PFSK-1 (cell line): ENCODE data around the gene MARK1.

Source experiments
- FOXP2 ChIP-seq: optimal IDR thresholded peaks from 2 replicates; pipeline ENCODE3; 2011; ENCODE audit warnings: borderline replicate concordance, control low read depth, inconsistent platforms; ENCODE audit not compliant: insufficient read depth; ENCODE audit errors: extremely low read length, extremely low read depth
- POLR2AphosphoS5 ChIP-seq: IDR thresholded peaks from 2 replicates; pipeline ENCODE4 v1.6.1; 2012; ENCODE audit warnings: low read depth, mild to moderate bottlenecking, control low read depth, low read length, moderate library complexity
- SIN3A ChIP-seq: IDR thresholded peaks from 2 replicates; pipeline ENCODE4 v1.6.1; 2012; ENCODE audit warnings: mild to moderate bottlenecking, low read length, moderate library complexity, borderline replicate concordance; ENCODE audit not compliant: insufficient read depth
- TAF1 ChIP-seq: IDR thresholded peaks from 2 replicates; pipeline ENCODE4 v1.6.1; 2012; ENCODE audit warnings: low read length, control low read depth, borderline replicate concordance; ENCODE audit not compliant: insufficient read depth
- TF ChIP-seq, protein P1 (sequence below), 2 experiments: IDR thresholded peaks; 2 replicates each; pipeline versions ENCODE4 v1.6.1 to v1.8.0; 2011 to 2012; ENCODE audit warnings: low read depth in 2 of 2, low read length in 2 of 2, control low read depth in 1 of 2, inconsistent platforms in 1 of 2, mild to moderate bottlenecking in 1 of 2, moderate library complexity in 1 of 2; ENCODE audit not compliant: insufficient read depth in 1 of 2

Gene MARK1

GRCh38 chr1:220564216-220564615 lies 36.3 kb downstream of the MARK1 start:
- TF ChIP-seq SIN3A (no peak), TAF1 (no peak), FOXP2 (no peak), POLR2AphosphoS5 (no peak)

GRCh38 chr1:220565670-220566069 lies 37.7 kb downstream of the MARK1 start:
- TF ChIP-seq FOXP2 (no peak), TAF1 (no peak), SIN3A (no peak)

- TF ChIP-seq TAF1, result no peak
- no peak for TF ChIP-seq FOXP2
- TF ChIP-seq, protein P1, sequence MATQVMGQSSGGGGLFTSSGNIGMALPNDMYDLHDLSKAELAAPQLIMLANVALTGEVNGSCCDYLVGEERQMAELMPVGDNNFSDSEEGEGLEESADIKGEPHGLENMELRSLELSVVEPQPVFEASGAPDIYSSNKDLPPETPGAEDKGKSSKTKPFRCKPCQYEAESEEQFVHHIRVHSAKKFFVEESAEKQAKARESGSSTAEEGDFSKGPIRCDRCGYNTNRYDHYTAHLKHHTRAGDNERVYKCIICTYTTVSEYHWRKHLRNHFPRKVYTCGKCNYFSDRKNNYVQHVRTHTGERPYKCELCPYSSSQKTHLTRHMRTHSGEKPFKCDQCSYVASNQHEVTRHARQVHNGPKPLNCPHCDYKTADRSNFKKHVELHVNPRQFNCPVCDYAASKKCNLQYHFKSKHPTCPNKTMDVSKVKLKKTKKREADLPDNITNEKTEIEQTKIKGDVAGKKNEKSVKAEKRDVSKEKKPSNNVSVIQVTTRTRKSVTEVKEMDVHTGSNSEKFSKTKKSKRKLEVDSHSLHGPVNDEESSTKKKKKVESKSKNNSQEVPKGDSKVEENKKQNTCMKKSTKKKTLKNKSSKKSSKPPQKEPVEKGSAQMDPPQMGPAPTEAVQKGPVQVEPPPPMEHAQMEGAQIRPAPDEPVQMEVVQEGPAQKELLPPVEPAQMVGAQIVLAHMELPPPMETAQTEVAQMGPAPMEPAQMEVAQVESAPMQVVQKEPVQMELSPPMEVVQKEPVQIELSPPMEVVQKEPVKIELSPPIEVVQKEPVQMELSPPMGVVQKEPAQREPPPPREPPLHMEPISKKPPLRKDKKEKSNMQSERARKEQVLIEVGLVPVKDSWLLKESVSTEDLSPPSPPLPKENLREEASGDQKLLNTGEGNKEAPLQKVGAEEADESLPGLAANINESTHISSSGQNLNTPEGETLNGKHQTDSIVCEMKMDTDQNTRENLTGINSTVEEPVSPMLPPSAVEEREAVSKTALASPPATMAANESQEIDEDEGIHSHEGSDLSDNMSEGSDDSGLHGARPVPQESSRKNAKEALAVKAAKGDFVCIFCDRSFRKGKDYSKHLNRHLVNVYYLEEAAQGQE (IDR thresholded peaks at IDR 0.05; ENCODE audit: insufficient read depth in 1 of 2, low read depth in 2 of 2, low read length in 2 of 2), result no peak
- no peak for TF ChIP-seq SIN3A
- no peak for TF ChIP-seq POLR2AphosphoS5
Observed at GRCh38 chr1:220566869-220567268, 38.9 kb downstream of the MARK1 start.

GRCh38 chr1:220572416-220572815 lies 44.5 kb downstream of the MARK1 start:
- TF ChIP-seq SIN3A (no peak), TAF1 (no peak), FOXP2 (no peak), POLR2AphosphoS5 (no peak)
- TF ChIP-seq, protein P1 (IDR thresholded peaks at IDR 0.05; ENCODE audit: insufficient read depth in 1 of 2, low read depth in 2 of 2, low read length in 2 of 2), result no peak

DNA sequence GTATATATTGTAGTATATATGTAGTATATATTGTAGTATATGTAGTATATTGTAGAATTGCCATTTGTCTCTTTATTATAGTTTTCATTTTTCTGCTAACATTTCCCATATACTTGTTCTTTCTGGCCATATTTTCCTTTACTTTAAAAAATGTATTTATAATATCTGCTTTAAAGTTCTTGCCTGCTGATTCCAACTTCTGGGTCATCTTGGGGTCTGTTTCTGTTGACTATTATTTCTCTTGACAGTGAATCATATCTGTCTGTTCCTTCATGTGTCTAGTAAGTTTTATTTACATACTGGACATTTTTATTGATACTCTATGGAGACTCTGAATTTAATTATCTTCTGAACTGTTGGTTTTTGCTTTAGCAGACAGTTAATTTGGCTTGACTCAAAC lies 45.9 kb downstream of the MARK1 start:
- TF ChIP-seq, protein P1 (IDR thresholded peaks at IDR 0.05; ENCODE audit: insufficient read depth in 1 of 2, low read depth in 2 of 2, low read length in 2 of 2), result no peak
- TF ChIP-seq FOXP2 (no peak), SIN3A (no peak), TAF1 (no peak)

DNA sequence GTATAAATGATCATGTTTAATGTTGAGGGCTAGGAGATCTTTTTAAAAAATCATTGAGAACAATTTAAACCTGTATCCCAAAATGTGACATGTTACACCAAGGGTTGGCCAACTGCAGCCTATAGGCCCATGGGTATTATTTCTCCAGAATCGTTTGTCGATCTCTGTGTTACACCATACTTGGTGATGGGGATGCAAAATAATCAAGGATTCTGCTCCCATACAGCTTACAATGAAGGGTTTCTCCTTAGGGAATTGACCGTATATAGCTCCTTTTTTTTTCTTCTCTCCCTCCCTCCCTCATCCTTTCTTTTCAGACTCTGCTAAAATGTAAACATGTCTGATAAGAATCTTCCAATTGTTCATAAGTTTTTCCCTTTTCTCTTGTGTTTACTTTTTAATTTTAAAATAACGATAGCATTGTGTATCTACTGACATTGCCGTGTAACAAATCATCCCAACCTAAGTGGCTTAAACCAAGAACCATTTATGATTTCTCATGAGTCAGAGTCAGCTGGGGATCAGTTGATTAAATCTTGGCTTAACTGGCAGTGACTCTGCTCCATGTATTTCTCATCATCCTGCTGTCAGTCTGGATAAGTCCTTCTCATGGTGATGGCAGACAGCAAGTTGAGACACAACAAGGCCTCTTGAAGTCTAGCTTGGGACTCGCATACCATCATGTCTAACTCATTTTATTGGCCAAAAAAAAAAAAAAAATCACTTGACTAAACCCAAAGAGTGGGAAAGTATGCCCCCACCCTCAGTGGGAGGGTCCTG lies 48.0 kb downstream of the MARK1 start:
- TF ChIP-seq TAF1, result no peak

DNA sequence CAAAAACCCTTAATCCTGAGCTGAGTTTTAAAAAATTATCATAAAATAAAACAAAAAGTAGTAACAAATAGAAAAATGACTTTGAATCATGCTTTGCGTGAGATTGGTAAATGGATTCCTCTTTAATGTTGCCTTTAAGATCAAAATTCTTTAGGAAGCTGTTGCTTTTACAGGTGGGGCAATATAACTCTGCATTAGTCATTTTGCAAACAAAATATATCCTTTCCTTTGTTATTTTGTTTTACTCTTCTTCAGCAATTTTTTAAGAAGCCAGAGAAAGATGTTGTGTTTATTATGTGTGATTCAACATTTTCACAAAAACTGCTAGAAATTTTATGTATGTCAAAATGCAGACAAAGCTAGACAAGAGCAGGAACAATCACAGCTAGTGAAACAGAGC lies 50.0 kb downstream of the MARK1 start:
- TF ChIP-seq, protein P1 (IDR thresholded peaks at IDR 0.05; ENCODE audit: insufficient read depth in 1 of 2, low read depth in 2 of 2, low read length in 2 of 2), result no peak
- TF ChIP-seq SIN3A, result no peak
- TF ChIP-seq FOXP2, result no peak
- no peak for TF ChIP-seq TAF1
- TF ChIP-seq POLR2AphosphoS5, result no peak
